ENCODE measurements around the gene ORAI2.
"Not testable (repeated sequence)": the region's sequence is repeated elsewhere in the genome, so short reads cannot be mapped to it uniquely, and the experiment has no call there.

- not testable (repeated sequence) for TF ChIP-seq CTCF (conservative IDR thresholded peaks at IDR 0.05; ENCODE audit: low read depth, low read length); RCOR1 (IDR thresholded peaks at IDR 0.05; ENCODE audit: insufficient replicate concordance, low read length); MAFK (IDR thresholded peaks at IDR 0.05; ENCODE audit: low read depth, low read length); FOS (IDR thresholded peaks at IDR 0.05; ENCODE audit: low read depth, low read length); RAD21 (IDR thresholded peaks at IDR 0.05; ENCODE audit: low read length); NFE2L2 (IDR thresholded peaks at IDR 0.05; ENCODE audit: low read depth, low read length); POLR2A (IDR thresholded peaks at IDR 0.05; ENCODE audit: low read depth, low read length)
- TF ChIP-seq, protein P1, sequence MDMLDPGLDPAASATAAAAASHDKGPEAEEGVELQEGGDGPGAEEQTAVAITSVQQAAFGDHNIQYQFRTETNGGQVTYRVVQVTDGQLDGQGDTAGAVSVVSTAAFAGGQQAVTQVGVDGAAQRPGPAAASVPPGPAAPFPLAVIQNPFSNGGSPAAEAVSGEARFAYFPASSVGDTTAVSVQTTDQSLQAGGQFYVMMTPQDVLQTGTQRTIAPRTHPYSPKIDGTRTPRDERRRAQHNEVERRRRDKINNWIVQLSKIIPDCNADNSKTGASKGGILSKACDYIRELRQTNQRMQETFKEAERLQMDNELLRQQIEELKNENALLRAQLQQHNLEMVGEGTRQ (IDR thresholded peaks at IDR 0.05; ENCODE audit: low read depth, low read length) = not testable (repeated sequence)
Measured at GRCh38 chr7:102496861-102497260, 63.5 kb downstream of the ORAI2 start.

Data from IMR-90 (cell line).